ENCODE results near the gene RAPGEF5.

RAPGEF5 gene

GRCh38 chr7:22214000-22214399, 143.0 kb downstream of the RAPGEF5 start:
- no peak for DNase-seq

- DNase-seq, result no peak
These were observed 143.9 kb downstream of the RAPGEF5 start for GRCh38 chr7:22213081-22213480.

GRCh38 chr7:22210967-22211366, 146.0 kb downstream of the RAPGEF5 start:
- DNase-seq, result no peak

GRCh38 chr7:22210355-22210754, 146.6 kb downstream of the RAPGEF5 start:
- DNase-seq, result no peak

- no peak for DNase-seq
These were observed 148.2 kb downstream of the RAPGEF5 start for GRCh38 chr7:22208799-22209198.

GRCh38 chr7:22207724-22208225, 149.2 kb downstream of the RAPGEF5 start:
- no peak for DNase-seq

GRCh38 chr7:22205631-22206030, 151.3 kb downstream of the RAPGEF5 start:
- DNase-seq, result no peak

GRCh38 chr7:22204312-22204711, 152.6 kb downstream of the RAPGEF5 start:
- DNase-seq, result no peak

- DNase-seq, result no peak
These were observed 154.8 kb downstream of the RAPGEF5 start for GRCh38 chr7:22202141-22202540.

GRCh38 chr7:22201186-22201880, 155.6 kb downstream of the RAPGEF5 start:
- no peak for DNase-seq

- no peak for DNase-seq
These were observed 156.2 kb downstream of the RAPGEF5 start for GRCh38 chr7:22200777-22201176.

- DNase-seq, result no peak
These were observed 156.7 kb downstream of the RAPGEF5 start for GRCh38 chr7:22200238-22200637.

- DNase-seq, result no peak
These were observed 159.6 kb downstream of the RAPGEF5 start for GRCh38 chr7:22197376-22197775.

- DNase-seq, result no peak
These were observed 160.5 kb downstream of the RAPGEF5 start for GRCh38 chr7:22196429-22196828.

- DNase-seq, result no peak
These were observed 161.4 kb downstream of the RAPGEF5 start for GRCh38 chr7:22195397-22196172.

- no peak for DNase-seq
These were observed 162.2 kb downstream of the RAPGEF5 start for GRCh38 chr7:22194658-22195273.

GRCh38 chr7:22193450-22193983, 163.4 kb downstream of the RAPGEF5 start:
- no peak for DNase-seq

- DNase-seq, result no peak
These were observed 164.2 kb downstream of the RAPGEF5 start for GRCh38 chr7:22192801-22193200.

- DNase-seq, result no peak
These were observed 166.2 kb downstream of the RAPGEF5 start for GRCh38 chr7:22190736-22191135.

GRCh38 chr7:22189741-22190140, 167.2 kb downstream of the RAPGEF5 start:
- no peak for DNase-seq

- DNase-seq, result no peak
These were observed 167.7 kb downstream of the RAPGEF5 start for GRCh38 chr7:22189230-22189629.

- no peak for DNase-seq
These were observed 169.1 kb downstream of the RAPGEF5 start for GRCh38 chr7:22187691-22188348.

- DNase-seq, result no peak
These were observed 171.4 kb downstream of the RAPGEF5 start for GRCh38 chr7:22185559-22185958.

All from NCI-H446 treated with DMSO at 0.1 percent for 48 hours (cell line).